Spleen (tissue), 11 donors: ENCODE measurements around the gene SLC7A4. TPM values are rescaled to one million over a fixed set of nuclear protein-coding genes. Genes with fewer than 3 reads are reported as not detected.
A peak's percentile ranks its signal among the peaks of the same experiment; 100 is the strongest.

ENCODE experiments used
- DNase-seq: peaks from one replicate; pipeline ENCODE4 v3.0.0-alpha.2; 2020
- H3K27ac ChIP-seq, 8 donors: fragments of 200-600 bp; sonication (generic) in 7 of 8; 1 replicate in 4 of 8; 2 replicates in 4 of 8; pipeline versions ENCODE4 v1.5.0 to v1.8.0; 2016 to 2021; ENCODE audit warnings: inconsistent platforms in 4 of 8, mild to moderate bottlenecking in 4 of 8, moderate library complexity in 1 of 8
- H3K27me3 ChIP-seq, 7 donors: fragments of 200-600 bp; sonication (generic) in 6 of 7; replicated peaks in 1 of 7; 1 replicate in 4 of 7; 2 replicates in 3 of 7; pipeline versions ENCODE4 v1.5.0 to v1.8.0; 2016 to 2021; ENCODE audit warnings: inconsistent platforms in 3 of 7, mild to moderate bottlenecking in 1 of 7
- H3K36me3 ChIP-seq, 6 donors: fragments of 200-600 bp; sonication (generic) in 5 of 6; 1 replicate in 4 of 6; 2 replicates in 2 of 6; pipeline versions ENCODE4 v1.5.0 to v1.8.0; 2016 to 2021; ENCODE audit warnings: inconsistent platforms in 2 of 6
- H3K4me1 ChIP-seq, 6 donors: fragments of 200-600 bp; sonication (generic) in 5 of 6; 1 replicate in 3 of 6; 2 replicates in 3 of 6; pipeline versions ENCODE4 v1.5.0 to v1.8.0; 2016 to 2021; ENCODE audit warnings: inconsistent platforms in 3 of 6
- H3K4me3 ChIP-seq, 8 donors: fragments of 200-600 bp; sonication (generic) in 7 of 8; 1 replicate in 4 of 8; 2 replicates in 4 of 8; pipeline versions ENCODE4 v1.5.0 to v1.8.0; 2016 to 2021; ENCODE audit warnings: inconsistent platforms in 4 of 8, mild to moderate bottlenecking in 4 of 8, moderate library complexity in 2 of 8
- H3K9me3 ChIP-seq, 8 donors: fragments of 200-600 bp; sonication (generic) in 7 of 8; 1 replicate in 4 of 8; 2 replicates in 4 of 8; pipeline versions ENCODE4 v1.5.0 to v1.8.0; 2016 to 2021; ENCODE audit warnings: inconsistent platforms in 4 of 8
- CTCF ChIP-seq, 11 experiments: fragments of 200-600 bp in 7 of 11; fragments of 450-650 bp in 4 of 11; sonication (generic) in 4 of 11; IDR thresholded peaks in 8 of 11; conservative IDR thresholded peaks in 3 of 11; 1 replicate in 7 of 11; 2 replicates in 4 of 11; pipeline versions ENCODE4 v1.4.0 to v1.8.0; 2016 to 2021; ENCODE audit warnings: antibody characterized with exemption in 11 of 11, inconsistent platforms in 4 of 11, mild to moderate bottlenecking in 1 of 11
- POLR2A ChIP-seq, 3 donors: fragments of 450-650 bp; IDR thresholded peaks; one replicate each; pipeline ENCODE4 v1.5.1; 2017; ENCODE audit warnings: antibody characterized with exemption in 3 of 3, mild to moderate bottlenecking in 1 of 3
- POLR2AphosphoS5 ChIP-seq, 3 donors: sonication (generic); formaldehyde crosslinking; IDR thresholded peaks; one replicate each; pipeline ENCODE4 v1.5.1; 2017; ENCODE audit warnings: antibody characterized with exemption in 3 of 3
- WGBS, 5 donors: extraction: QIAGEN DNeasy Blood & Tissue Kit in 3 of 5; methylation state at CpG; one replicate each; pipeline versions ENCODE4 v1.1.5 to v1.1.7; 2013 to 2018; 5-methylcytosine and 5-hydroxymethylcytosine counted together
- intact Hi-C: fragments of 100-400 bp; cut with DNase I; formaldehyde crosslinking; loops from one replicate; pipeline ENCODE4 v1.15.0; 2023; ENCODE audit warnings: low total_unique reads
- polyA plus RNA-seq, 3 donors: library from polyadenylated mRNA; stranded (reverse); fragments of 200-250 nt; gene quantifications; one replicate each; pipeline ENCODE4 v1.2.1, GENCODE V29; 2013
- total RNA-seq, 7 donors: library from RNA; depleted of rRNA in 3 of 7; stranded (reverse); fragments of >200 nt in 3 of 7; fragmentation: NEBNext Ultra II Directional in 4 of 7; extraction: Animal tissue kit (Norgen Biotek cat#: 25700) in 4 of 7; gene quantifications; one replicate each; pipeline versions ENCODE4 v1.1.0 to v1.2.1, GENCODE V29; 2016 to 2021
- donor health status: healthy with polysubstance abuse.
- donor health status: DM: no; HTN: no; CAD: no; lungs with moderate emphysema.
- donor health status: DM: no; HTN: no; CAD: no.
- donor health status: Bipolar disorder and iron deficiency.
- donor health status: healthy.
- donor health status: DM: no; HTN: no; CAD: no.
- donor health status: DM: yes; HTN: yes; CAD: no.

Gene SLC7A4
- total and polyA plus RNA-seq, 10 donors, result 0.11 to 0.95 (median 0.29) TPM; not detected in 3

GRCh38 chr22:21026783-21027692, 5.3 kb downstream of the SLC7A4 start:
- H3K27ac ChIP-seq, result no peak overlapping the region
- H3K4me3 ChIP-seq, result no peak overlapping the region
- intact Hi-C loops, result no loop called here
- H3K4me1 ChIP-seq, result peaks cover under 1 to 20% (median 4%) of the 10 kb centered on the region in 6 donors
- no peaks in the 10 kb centered on the region for H3K36me3 ChIP-seq
- H3K9me3 ChIP-seq, result no peaks in the 10 kb centered on the region
- DNase-seq, result no peak
- TF ChIP-seq POLR2A (IDR thresholded peaks at IDR 0.05), result no peak
- no peak for TF ChIP-seq POLR2AphosphoS5 (IDR thresholded peaks at IDR 0.05)
- no peak for TF ChIP-seq CTCF (IDR thresholded peaks at IDR 0.05 in 8 of 11, conservative IDR thresholded peaks at IDR 0.05 in 3 of 11)
- peaks cover 0 to 33% (median 10%) of the 10 kb centered on the region in 7 donors for H3K27me3 ChIP-seq
- WGBS, 5 donors, result 73 to 90% (median 85%) methylated on average over 5 to 14 of the region's 14 CpGs

- intact Hi-C loops, result no loop called here
Measured at GRCh38 chr22:21025763-21026755, 6.3 kb downstream of the SLC7A4 start.

GRCh38 chr22:21025266-21025665, 7.1 kb downstream of the SLC7A4 start:
- intact Hi-C loops, result no loop called here
- Histone ChIP-seq H3K4me1 (peaks cover 0 to 13% (median 0%) of the 10 kb centered on the region in 6 donors), H3K27me3 (peaks cover 0 to 16% (median 0%) of the 10 kb centered on the region in 7 donors), H3K27ac (no peak overlapping the region), H3K36me3 (no peaks in the 10 kb centered on the region), H3K4me3 (no peak overlapping the region), H3K9me3 (no peaks in the 10 kb centered on the region)
- no peak for TF ChIP-seq POLR2A (IDR thresholded peaks at IDR 0.05)
- no peak for DNase-seq
- 44 to 58% (median 49%) methylated on average over 8 of the region's 8 CpGs for WGBS, 5 donors

More at GRCh38 chr22:21025763-21026755, 6.3 kb downstream of the SLC7A4 start:
- Histone ChIP-seq H3K27ac (no peak overlapping the region), H3K4me1 (peaks cover 0 to 13% (median 0%) of the 10 kb centered on the region in 6 donors), H3K4me3 (no peak overlapping the region), H3K36me3 (no peaks in the 10 kb centered on the region), H3K9me3 (no peaks in the 10 kb centered on the region), H3K27me3 (peaks cover 0 to 24% (median under 1%) of the 10 kb centered on the region in 7 donors)
- TF ChIP-seq POLR2A (IDR thresholded peaks at IDR 0.05) (no peak), POLR2AphosphoS5 (IDR thresholded peaks at IDR 0.05) (no peak), CTCF (IDR thresholded peaks at IDR 0.05 in 8 of 11, conservative IDR thresholded peaks at IDR 0.05 in 3 of 11) (no peak)
- WGBS, 5 donors, result 85 to 95% (median 91%) methylated on average over 18 to 27 of the region's 27 CpGs
- DNase-seq, result no peak

GRCh38 chr22:21022955-21023614, 9.3 kb downstream of the SLC7A4 start:
- no peaks in the 10 kb centered on the region for H3K36me3 ChIP-seq
- no peak overlapping the region for H3K4me3 ChIP-seq
- 78 to 84% (median 82%) methylated on average over 13 of the region's 13 CpGs for WGBS, 5 donors
- H3K4me1 ChIP-seq, result peaks cover 0 to 13% (median 0%) of the 10 kb centered on the region in 6 donors
- H3K9me3 ChIP-seq, result no peaks in the 10 kb centered on the region
- peak; percentile 68 for DNase-seq
- intact Hi-C loops, result no loop called here
- TF ChIP-seq POLR2AphosphoS5 (IDR thresholded peaks at IDR 0.05) (no peak), CTCF (IDR thresholded peaks at IDR 0.05 in 8 of 11, conservative IDR thresholded peaks at IDR 0.05 in 3 of 11) (no peak), POLR2A (IDR thresholded peaks at IDR 0.05) (no peak)
- H3K27me3 ChIP-seq, result no peaks in the 10 kb centered on the region
- H3K27ac ChIP-seq, result no peak overlapping the region
